ENCODE measurements around the gene MCRIP2.

MCRIP2 gene

GRCh38 chr16:627454-628239 is 14.0 kb upstream of the MCRIP2 start:
- TF ChIP-seq REST (IDR thresholded peaks at IDR 0.05; ENCODE audit: insufficient replicate concordance, low read depth) (no peak), SPI1 (IDR thresholded peaks at IDR 0.05; ENCODE audit: borderline replicate concordance, low read depth) (no peak), GABPA (IDR thresholded peaks at IDR 0.05; ENCODE audit: low read depth) (no peak), POLR2AphosphoS5 (IDR thresholded peaks at IDR 0.05; ENCODE audit: low read depth) (no peak), CTCF (IDR thresholded peaks at IDR 0.05; ENCODE audit: insufficient read depth, low read length) (no peak)
- no peak overlapping the region for H3K27ac ChIP-seq (replicated peaks)
- no peak overlapping the region for H3K4me3 ChIP-seq (replicated peaks; ENCODE audit: insufficient read depth, low read length)
- no peak for DNase-seq (ENCODE audit: low read depth in 1 of 2, low spot score in 1 of 2)
- H3K27me3 ChIP-seq (ENCODE audit: insufficient read depth, poor library complexity, severe bottlenecking), result no peaks in the 10 kb centered on the region

GRCh38 chr16:628321-629061 is 13.1 kb upstream of the MCRIP2 start:
- H3K27ac ChIP-seq (replicated peaks), result no peak overlapping the region
- no peaks in the 10 kb centered on the region for H3K27me3 ChIP-seq (ENCODE audit: insufficient read depth, poor library complexity, severe bottlenecking)
- no peak overlapping the region for H3K4me3 ChIP-seq (replicated peaks; ENCODE audit: insufficient read depth, low read length)
- DNase-seq (ENCODE audit: low read depth in 1 of 2, low spot score in 1 of 2), result no peak
- TF ChIP-seq CTCF (IDR thresholded peaks at IDR 0.05; ENCODE audit: insufficient read depth, low read length), result no peak
- no peak for TF ChIP-seq GABPA (IDR thresholded peaks at IDR 0.05; ENCODE audit: low read depth)
- TF ChIP-seq SPI1 (IDR thresholded peaks at IDR 0.05; ENCODE audit: borderline replicate concordance, low read depth), result no peak
- no peak for TF ChIP-seq POLR2AphosphoS5 (IDR thresholded peaks at IDR 0.05; ENCODE audit: low read depth)
- no peak for TF ChIP-seq REST (IDR thresholded peaks at IDR 0.05; ENCODE audit: insufficient replicate concordance, low read depth)

- Histone ChIP-seq H3K4me3 (replicated peaks; ENCODE audit: insufficient read depth, low read length) (no peak overlapping the region), H3K27me3 (ENCODE audit: insufficient read depth, poor library complexity, severe bottlenecking) (no peaks in the 10 kb centered on the region), H3K27ac (replicated peaks) (no peak overlapping the region)
- TF ChIP-seq GABPA (IDR thresholded peaks at IDR 0.05; ENCODE audit: low read depth), result no peak
- DNase-seq (ENCODE audit: low read depth in 1 of 2, low spot score in 1 of 2), result no peak
These were observed 12.3 kb upstream of the MCRIP2 start for GRCh38 chr16:629185-629832.

GRCh38 chr16:629833-630248 is 11.8 kb upstream of the MCRIP2 start:
- Histone ChIP-seq H3K4me3 (replicated peaks; ENCODE audit: insufficient read depth, low read length) (no peak overlapping the region), H3K27ac (replicated peaks) (no peak overlapping the region), H3K27me3 (ENCODE audit: insufficient read depth, poor library complexity, severe bottlenecking) (no peaks in the 10 kb centered on the region)
- DNase-seq (ENCODE audit: low read depth in 1 of 2, low spot score in 1 of 2), result no peak
- no peak for TF ChIP-seq CTCF (IDR thresholded peaks at IDR 0.05; ENCODE audit: insufficient read depth, low read length)
- TF ChIP-seq REST (IDR thresholded peaks at IDR 0.05; ENCODE audit: insufficient replicate concordance, low read depth), result no peak
- no peak for TF ChIP-seq SPI1 (IDR thresholded peaks at IDR 0.05; ENCODE audit: borderline replicate concordance, low read depth)
- no peak for TF ChIP-seq GABPA (IDR thresholded peaks at IDR 0.05; ENCODE audit: low read depth)
- no peak for TF ChIP-seq POLR2AphosphoS5 (IDR thresholded peaks at IDR 0.05; ENCODE audit: low read depth)

Data from HL-60 (cell line).